ENCODE results near the gene TBC1D23.

Gene TBC1D23

GRCh38 chr3:100288288-100288894 lies 27.6 kb downstream of the TBC1D23 start:
- no peak overlapping the region for H3K4me2 ChIP-seq (ENCODE audit: low read length, poor library complexity, severe bottlenecking)
- H3K79me1 ChIP-seq (replicated peaks; ENCODE audit: low read length, poor library complexity, severe bottlenecking): peaks cover 24% of the 10 kb centered on the region
- H3K9ac ChIP-seq (ENCODE audit: low read length): no peak overlapping the region
- no peak overlapping the region for H2BK12ac ChIP-seq (ENCODE audit: low read length in 2 of 2)
- H3K36me3 ChIP-seq (ENCODE audit: control insufficient read depth in 1 of 2, insufficient read depth in 2 of 2, low read depth in 1 of 2, low read length in 2 of 2): peaks cover 22 to 94% of the 10 kb centered on the region in 2 experiments
- H4K91ac ChIP-seq (ENCODE audit: low read length): no peak overlapping the region
- no peak overlapping the region for H2BK5ac ChIP-seq (ENCODE audit: low read depth, low read length, poor library complexity, severe bottlenecking)
- no peak overlapping the region for H2BK120ac ChIP-seq (ENCODE audit: low read depth, low read length)
- H3K18ac ChIP-seq (ENCODE audit: low read depth in 1 of 2, low read length in 2 of 2): no peak overlapping the region
- DNase-seq: no peak
- H3K9me3 ChIP-seq (ENCODE audit: control insufficient read depth, low read length): no peaks in the 10 kb centered on the region
- H3K23ac ChIP-seq (ENCODE audit: low read length in 2 of 2): no peak overlapping the region
- no peak overlapping the region for H3K14ac ChIP-seq (ENCODE audit: low read length in 2 of 2)
- H3K27me3 ChIP-seq (ENCODE audit: control insufficient read depth in 1 of 2, insufficient read depth in 1 of 2, low read length in 2 of 2): no peaks in the 10 kb centered on the region
- no peak overlapping the region for H2AFZ ChIP-seq (ENCODE audit: low read depth, low read length)
- no peak overlapping the region for H4K8ac ChIP-seq (ENCODE audit: low read length)
- no peak overlapping the region for H3K27ac ChIP-seq (ENCODE audit: low read length, poor library complexity, severe bottlenecking)
- no peak overlapping the region for H3K4me3 ChIP-seq (ENCODE audit: insufficient read depth in 1 of 2, low read depth in 1 of 2, low read length in 2 of 2)
- H3K4ac ChIP-seq (ENCODE audit: low read depth in 1 of 2, low read length in 2 of 2): no peak overlapping the region
- H2BK15ac ChIP-seq (ENCODE audit: low read depth, poor library complexity, severe bottlenecking): no peak overlapping the region
- no peaks in the 10 kb centered on the region for H3K4me1 ChIP-seq (ENCODE audit: control insufficient read depth, insufficient read depth, low read depth, low read length)
- no peak overlapping the region for H2AK5ac ChIP-seq (ENCODE audit: low read length, severe bottlenecking)

- H3K18ac ChIP-seq (ENCODE audit: low read depth in 1 of 2, low read length in 2 of 2): no peak overlapping the region
- H3K14ac ChIP-seq (ENCODE audit: low read length in 2 of 2): no peak overlapping the region
- H4K91ac ChIP-seq (ENCODE audit: low read length): no peak overlapping the region
- no peak overlapping the region for H2BK5ac ChIP-seq (ENCODE audit: low read depth, low read length, poor library complexity, severe bottlenecking)
- no peak for DNase-seq
- H3K9me3 ChIP-seq (ENCODE audit: control insufficient read depth, low read length): no peaks in the 10 kb centered on the region
- H3K27me3 ChIP-seq (ENCODE audit: control insufficient read depth in 1 of 2, insufficient read depth in 1 of 2, low read length in 2 of 2): no peaks in the 10 kb centered on the region
- H3K9ac ChIP-seq (ENCODE audit: low read length): no peak overlapping the region
- no peak overlapping the region for H3K4me2 ChIP-seq (ENCODE audit: low read length, poor library complexity, severe bottlenecking)
- H2AK5ac ChIP-seq (ENCODE audit: low read length, severe bottlenecking): no peak overlapping the region
- no peak overlapping the region for H2BK12ac ChIP-seq (ENCODE audit: low read length in 2 of 2)
- peaks cover 26% of the 10 kb centered on the region for H3K79me1 ChIP-seq (replicated peaks; ENCODE audit: low read length, poor library complexity, severe bottlenecking)
- H3K27ac ChIP-seq (ENCODE audit: low read length, poor library complexity, severe bottlenecking): no peak overlapping the region
- peaks cover 22 to 93% of the 10 kb centered on the region in 2 experiments for H3K36me3 ChIP-seq (ENCODE audit: control insufficient read depth in 1 of 2, insufficient read depth in 2 of 2, low read depth in 1 of 2, low read length in 2 of 2)
- no peak overlapping the region for H3K23ac ChIP-seq (ENCODE audit: low read length in 2 of 2)
- no peak overlapping the region for H4K8ac ChIP-seq (ENCODE audit: low read length)
- no peak overlapping the region for H3K4me3 ChIP-seq (ENCODE audit: insufficient read depth in 1 of 2, low read depth in 1 of 2, low read length in 2 of 2)
- no peak overlapping the region for H2BK120ac ChIP-seq (ENCODE audit: low read depth, low read length)
- no peak overlapping the region for H2AFZ ChIP-seq (ENCODE audit: low read depth, low read length)
- H3K4me1 ChIP-seq (ENCODE audit: control insufficient read depth, insufficient read depth, low read depth, low read length): no peaks in the 10 kb centered on the region
- 91% methylated on average over 2 of the region's 2 CpGs for WGBS
- no peak overlapping the region for H2BK15ac ChIP-seq (ENCODE audit: low read depth, poor library complexity, severe bottlenecking)
- no peak overlapping the region for H3K4ac ChIP-seq (ENCODE audit: low read depth in 1 of 2, low read length in 2 of 2)
These were observed 28.5 kb downstream of the TBC1D23 start for GRCh38 chr3:100289339-100289738.

- no peak overlapping the region for H2BK15ac ChIP-seq (ENCODE audit: low read depth, poor library complexity, severe bottlenecking)
- H2BK12ac ChIP-seq (ENCODE audit: low read length in 2 of 2): no peak overlapping the region
- no peak overlapping the region for H2AK5ac ChIP-seq (ENCODE audit: low read length, severe bottlenecking)
- peaks cover 10 to 88% of the 10 kb centered on the region in 2 experiments for H3K36me3 ChIP-seq (ENCODE audit: control insufficient read depth in 1 of 2, insufficient read depth in 2 of 2, low read depth in 1 of 2, low read length in 2 of 2)
- no peaks in the 10 kb centered on the region for H3K4me1 ChIP-seq (ENCODE audit: control insufficient read depth, insufficient read depth, low read depth, low read length)
- no peak overlapping the region for H2AFZ ChIP-seq (ENCODE audit: low read depth, low read length)
- no peak overlapping the region for H4K8ac ChIP-seq (ENCODE audit: low read length)
- H3K4me2 ChIP-seq (ENCODE audit: low read length, poor library complexity, severe bottlenecking): no peak overlapping the region
- H3K9me3 ChIP-seq (ENCODE audit: control insufficient read depth, low read length): no peaks in the 10 kb centered on the region
- H3K4me3 ChIP-seq (ENCODE audit: insufficient read depth in 1 of 2, low read depth in 1 of 2, low read length in 2 of 2): no peak overlapping the region
- no peak overlapping the region for H3K27ac ChIP-seq (ENCODE audit: low read length, poor library complexity, severe bottlenecking)
- H2BK120ac ChIP-seq (ENCODE audit: low read depth, low read length): no peak overlapping the region
- H3K4ac ChIP-seq (ENCODE audit: low read depth in 1 of 2, low read length in 2 of 2): no peak overlapping the region
- H3K27me3 ChIP-seq (ENCODE audit: control insufficient read depth in 1 of 2, insufficient read depth in 1 of 2, low read length in 2 of 2): no peaks in the 10 kb centered on the region
- no peak overlapping the region for H3K23ac ChIP-seq (ENCODE audit: low read length in 2 of 2)
- DNase-seq: no peak
- H3K14ac ChIP-seq (ENCODE audit: low read length in 2 of 2): no peak overlapping the region
- H4K91ac ChIP-seq (ENCODE audit: low read length): no peak overlapping the region
- H3K18ac ChIP-seq (ENCODE audit: low read depth in 1 of 2, low read length in 2 of 2): no peak overlapping the region
- WGBS: 100% methylated on average over 1 of the region's 1 CpG
- H2BK5ac ChIP-seq (ENCODE audit: low read depth, low read length, poor library complexity, severe bottlenecking): no peak overlapping the region
- no peak overlapping the region for H3K9ac ChIP-seq (ENCODE audit: low read length)
- H3K79me1 ChIP-seq (replicated peaks; ENCODE audit: low read length, poor library complexity, severe bottlenecking): peaks cover 11% of the 10 kb centered on the region
These were observed 34.3 kb downstream of the TBC1D23 start for GRCh38 chr3:100295089-100295488.

- Histone ChIP-seq H3K27me3 (ENCODE audit: control insufficient read depth in 1 of 2, insufficient read depth in 1 of 2, low read length in 2 of 2) (no peaks in the 10 kb centered on the region), H2BK12ac (ENCODE audit: low read length in 2 of 2) (no peak overlapping the region), H3K4me3 (ENCODE audit: insufficient read depth in 1 of 2, low read depth in 1 of 2, low read length in 2 of 2) (no peak overlapping the region), H4K91ac (ENCODE audit: low read length) (no peak overlapping the region), H2AFZ (ENCODE audit: low read depth, low read length) (no peak overlapping the region), H3K4ac (ENCODE audit: low read depth in 1 of 2, low read length in 2 of 2) (no peak overlapping the region), H2BK15ac (ENCODE audit: low read depth, poor library complexity, severe bottlenecking) (no peak overlapping the region), H3K18ac (ENCODE audit: low read depth in 1 of 2, low read length in 2 of 2) (no peak overlapping the region), H2BK120ac (ENCODE audit: low read depth, low read length) (no peak overlapping the region), H3K14ac (ENCODE audit: low read length in 2 of 2) (no peak overlapping the region), H3K4me1 (ENCODE audit: control insufficient read depth, insufficient read depth, low read depth, low read length) (peaks cover 2% of the 10 kb centered on the region), H4K8ac (ENCODE audit: low read length) (no peak overlapping the region), H3K23ac (ENCODE audit: low read length in 2 of 2) (no peak overlapping the region), H3K9me3 (ENCODE audit: control insufficient read depth, low read length) (no peaks in the 10 kb centered on the region), H2BK5ac (ENCODE audit: low read depth, low read length, poor library complexity, severe bottlenecking) (no peak overlapping the region), H3K27ac (ENCODE audit: low read length, poor library complexity, severe bottlenecking) (no peak overlapping the region), H3K9ac (ENCODE audit: low read length) (peak overlapping the region; percentile 56), H3K79me1 (replicated peaks; ENCODE audit: low read length, poor library complexity, severe bottlenecking) (peaks cover 5% of the 10 kb centered on the region), H2AK5ac (ENCODE audit: low read length, severe bottlenecking) (no peak overlapping the region), H3K36me3 (ENCODE audit: control insufficient read depth in 1 of 2, insufficient read depth in 2 of 2, low read depth in 1 of 2, low read length in 2 of 2) (peaks cover 7 to 90% of the 10 kb centered on the region in 2 experiments), H3K4me2 (ENCODE audit: low read length, poor library complexity, severe bottlenecking) (no peak overlapping the region)
- DNase-seq: no peak
- no CpG with 5 or more reads among the region's 2 CpGs for WGBS
These were observed 37.0 kb downstream of the TBC1D23 start for GRCh38 chr3:100297784-100298183.

Data from mesenchymal stem cell (in vitro differentiated cells and primary cell).